Colon (tissue), 2 donors: ENCODE measurements around the gene SLC25A42.
"Not testable (repeated sequence)": the region's sequence is repeated elsewhere in the genome, so short reads cannot be mapped to it uniquely, and the experiment has no call there.

Experiments
- FAIRE-seq: peaks from 2 replicates; lab custom pipeline; 2012; peaks lifted over from hg19 to GRCh38; lab: Jason Lieb, UNC
- donor health status: control.
- donor health status: control.

Gene SLC25A42

GRCh38 chr19:19063183-19064097 lies at the start of gene SLC25A42:
Gene SLC25A42, plus strand, starts transcription at chr19:19063994. Its CDS starts 32,131 bp downstream, at chr19:19096125.
- FAIRE-seq: peak; percentile 78

GRCh38 chr19:19021115-19021514 lies 42.7 kb upstream of the SLC25A42 start:
- FAIRE-seq: no peak

GRCh38 chr19:19022380-19022961 lies 41.3 kb upstream of the SLC25A42 start:
- no peak for FAIRE-seq

GRCh38 chr19:19023376-19023775 lies 40.4 kb upstream of the SLC25A42 start:
- FAIRE-seq: not testable (repeated sequence)

- no peak for FAIRE-seq
Measured at GRCh38 chr19:19025861-19026260, 37.9 kb upstream of the SLC25A42 start.

- no peak for FAIRE-seq
Measured at GRCh38 chr19:19026299-19026971, 37.4 kb upstream of the SLC25A42 start.

- no peak for FAIRE-seq
Measured at GRCh38 chr19:19027228-19027627, 36.6 kb upstream of the SLC25A42 start.

GRCh38 chr19:19028526-19028925 lies 35.3 kb upstream of the SLC25A42 start:
- FAIRE-seq: no peak

GRCh38 chr19:19031891-19032290 lies 31.9 kb upstream of the SLC25A42 start:
- FAIRE-seq: no peak

- FAIRE-seq: no peak
Measured at GRCh38 chr19:19032420-19033175, 31.2 kb upstream of the SLC25A42 start.

- no peak for FAIRE-seq
Measured at GRCh38 chr19:19033176-19033425, 30.7 kb upstream of the SLC25A42 start.

- no peak for FAIRE-seq
Measured at GRCh38 chr19:19033426-19034203, 30.2 kb upstream of the SLC25A42 start, which contains the start of the genes ARMC6 and SUGP2. Gene ARMC6, plus strand, starts transcription at chr19:19033603. Its CDS starts 607 bp downstream, at chr19:19034210. Gene SUGP2, minus strand, starts transcription at chr19:19033517. Its CDS starts 2,446 bp downstream, at chr19:19031071.

GRCh38 chr19:19034204-19034624 lies 29.6 kb upstream of the SLC25A42 start:
- no peak for FAIRE-seq

GRCh38 chr19:19039901-19040300 lies 23.9 kb upstream of the SLC25A42 start:
- FAIRE-seq: no peak

- FAIRE-seq: no peak
Measured at GRCh38 chr19:19040417-19040816, 23.4 kb upstream of the SLC25A42 start.

- no peak for FAIRE-seq
Measured at GRCh38 chr19:19042732-19043280, 21.0 kb upstream of the SLC25A42 start.

- no peak for FAIRE-seq
Measured at GRCh38 chr19:19043481-19043880, 20.3 kb upstream of the SLC25A42 start.

GRCh38 chr19:19043881-19044280 lies 19.9 kb upstream of the SLC25A42 start:
- no peak for FAIRE-seq

- FAIRE-seq: no peak
Measured at GRCh38 chr19:19049406-19049805, 14.4 kb upstream of the SLC25A42 start.

GRCh38 chr19:19050104-19050503 lies 13.7 kb upstream of the SLC25A42 start:
- FAIRE-seq: no peak

- FAIRE-seq: no peak
Measured at GRCh38 chr19:19050731-19051130, 13.1 kb upstream of the SLC25A42 start.
